Glutamatergic neuron (in vitro differentiated cells): ENCODE data around the gene EPN2. TPM values are rescaled to one million over a fixed set of nuclear protein-coding genes. Genes with fewer than 3 reads are reported as not detected.

Experiments
- DNase-seq: peaks from one replicate; pipeline ENCODE4 v3.0.0; 2022
- H3K27ac Mint-ChIP-seq: one replicate; pipeline ENCODE4 v1.8.0; 2020; ENCODE audit warnings: mild to moderate bottlenecking, mixed read lengths, inconsistent platforms; ENCODE audit not compliant: unreplicated experiment
- H3K27me3 Mint-ChIP-seq: one replicate; pipeline ENCODE4 v1.8.0; 2020; ENCODE audit warnings: mild to moderate bottlenecking, moderate library complexity, mixed read lengths, inconsistent platforms; ENCODE audit not compliant: unreplicated experiment
- H3K36me3 Mint-ChIP-seq: one replicate; pipeline ENCODE4 v1.8.0; 2020; ENCODE audit warnings: mild to moderate bottlenecking, mixed read lengths, inconsistent platforms; ENCODE audit not compliant: unreplicated experiment
- H3K4me1 Mint-ChIP-seq: one replicate; pipeline ENCODE4 v1.8.0; 2020; ENCODE audit warnings: mild to moderate bottlenecking, low read depth, mixed read lengths, inconsistent platforms; ENCODE audit not compliant: unreplicated experiment
- H3K4me3 Mint-ChIP-seq: one replicate; pipeline ENCODE4 v1.8.0; 2020; ENCODE audit warnings: mild to moderate bottlenecking, mixed read lengths, inconsistent platforms; ENCODE audit not compliant: unreplicated experiment
- H3K9me3 Mint-ChIP-seq: one replicate; pipeline ENCODE4 v1.8.0; 2020; ENCODE audit warnings: mild to moderate bottlenecking, moderate library complexity, mixed read lengths, inconsistent platforms; ENCODE audit not compliant: unreplicated experiment
- CTCF ChIP-seq: fragments of 200-600 bp; sonication (generic); IDR thresholded peaks from one replicate; pipeline ENCODE4 v1.5.0; 2021; ENCODE audit not compliant: partially characterized antibody, unreplicated experiment
- total RNA-seq: library from RNA; stranded (reverse); fragmentation: NEBNext Ultra II Directional; extraction: Animal tissue kit (Norgen Biotek cat#: 25700); gene quantifications from one replicate; pipeline ENCODE4 v1.2.1, GENCODE V29; 2021; ENCODE audit not compliant: unreplicated experiment

EPN2 gene
- total RNA-seq, 1 donor from 2014 or later = 45.2 TPM

GRCh38 chr17:19364699-19365498 lies 127.7 kb downstream of the EPN2 start:
- peaks cover 7% of the 10 kb centered on the region for H3K27me3 Mint-ChIP-seq
- TF ChIP-seq CTCF = no peak
- peaks cover 9% of the 10 kb centered on the region for H3K4me1 Mint-ChIP-seq
- peak; percentile 47 for DNase-seq
- peaks cover 2% of the 10 kb centered on the region for H3K9me3 Mint-ChIP-seq
- H3K27ac Mint-ChIP-seq = no peak overlapping the region
- H3K36me3 Mint-ChIP-seq = no peaks in the 10 kb centered on the region
- no peak overlapping the region for H3K4me3 Mint-ChIP-seq

- H3K27ac Mint-ChIP-seq = no peak overlapping the region
- DNase-seq = no peak
- no peak for TF ChIP-seq CTCF
- H3K4me1 Mint-ChIP-seq = peaks cover 13% of the 10 kb centered on the region
- H3K9me3 Mint-ChIP-seq = peaks cover 5% of the 10 kb centered on the region
- H3K27me3 Mint-ChIP-seq = peaks cover 7% of the 10 kb centered on the region
- H3K36me3 Mint-ChIP-seq = no peaks in the 10 kb centered on the region
- H3K4me3 Mint-ChIP-seq = no peak overlapping the region
Observed at GRCh38 chr17:19365499-19365817, 128.3 kb downstream of the EPN2 start.

- Mint-ChIP-seq H3K4me3 (no peak overlapping the region), H3K9me3 (peaks cover 5% of the 10 kb centered on the region), H3K36me3 (no peaks in the 10 kb centered on the region), H3K27me3 (peaks cover 6% of the 10 kb centered on the region), H3K27ac (no peak overlapping the region), H3K4me1 (peaks cover 15% of the 10 kb centered on the region)
- no peak for DNase-seq
- no peak for TF ChIP-seq CTCF
Observed at GRCh38 chr17:19365833-19366636, 128.9 kb downstream of the EPN2 start.

GRCh38 chr17:19366637-19366972 lies 129.4 kb downstream of the EPN2 start:
- DNase-seq = no peak
- no peak overlapping the region for H3K4me3 Mint-ChIP-seq
- peaks cover 16% of the 10 kb centered on the region for H3K4me1 Mint-ChIP-seq
- no peak for TF ChIP-seq CTCF
- H3K9me3 Mint-ChIP-seq = peaks cover 7% of the 10 kb centered on the region
- H3K27ac Mint-ChIP-seq = no peak overlapping the region
- H3K36me3 Mint-ChIP-seq = no peaks in the 10 kb centered on the region
- H3K27me3 Mint-ChIP-seq = peaks cover 8% of the 10 kb centered on the region

GRCh38 chr17:19368229-19368628 lies 131.1 kb downstream of the EPN2 start:
- TF ChIP-seq CTCF = no peak
- no peak overlapping the region for H3K4me3 Mint-ChIP-seq
- H3K36me3 Mint-ChIP-seq = no peaks in the 10 kb centered on the region
- DNase-seq = no peak
- H3K27me3 Mint-ChIP-seq = peaks cover 5% of the 10 kb centered on the region
- H3K9me3 Mint-ChIP-seq = peaks cover 7% of the 10 kb centered on the region
- no peak overlapping the region for H3K27ac Mint-ChIP-seq
- H3K4me1 Mint-ChIP-seq = peaks cover 16% of the 10 kb centered on the region
